ENCODE results near the gene MRPS27.
"Not testable (repeated sequence)": the region's sequence is repeated elsewhere in the genome, so short reads cannot be mapped to it uniquely, and the experiment has no call there.

Gene MRPS27

GRCh38 chr5:72324189-72324825 is 4.3 kb upstream of the MRPS27 start:
- no peak for DNase-seq

- not testable (repeated sequence) for DNase-seq
Observed at GRCh38 chr5:72319435-72319975, 535 bp downstream of the MRPS27 start.

- peak; percentile 42 for DNase-seq
Observed at GRCh38 chr5:72314571-72315172, 5.4 kb downstream of the MRPS27 start.

GRCh38 chr5:72313141-72313540 is 6.9 kb downstream of the MRPS27 start:
- no peak for DNase-seq

GRCh38 chr5:72308853-72309191 is 11.2 kb downstream of the MRPS27 start:
- no peak for DNase-seq

GRCh38 chr5:72307968-72308852 is 11.8 kb downstream of the MRPS27 start:
- peak; percentile 96 for DNase-seq

- DNase-seq: no peak
Observed at GRCh38 chr5:72307573-72307967, 12.5 kb downstream of the MRPS27 start.

GRCh38 chr5:72305194-72306142 is 14.6 kb downstream of the MRPS27 start:
- DNase-seq: no peak

GRCh38 chr5:72302171-72302570 is 17.9 kb downstream of the MRPS27 start:
- DNase-seq: no peak

- peak; percentile 86 for DNase-seq
Observed at GRCh38 chr5:72301557-72301956, 18.5 kb downstream of the MRPS27 start.

- DNase-seq: no peak
Observed at GRCh38 chr5:72300590-72301339, 19.3 kb downstream of the MRPS27 start.

GRCh38 chr5:72298711-72299110 is 21.3 kb downstream of the MRPS27 start:
- DNase-seq: no peak

- not testable (repeated sequence) for DNase-seq
Observed at GRCh38 chr5:72298136-72298535, 21.9 kb downstream of the MRPS27 start.

GRCh38 chr5:72296256-72296655 is 23.8 kb downstream of the MRPS27 start:
- DNase-seq: peak; percentile 79

GRCh38 chr5:72295539-72295938 is 24.5 kb downstream of the MRPS27 start:
- DNase-seq: peak; percentile 21

- no peak for DNase-seq
Observed at GRCh38 chr5:72294473-72294872, 25.6 kb downstream of the MRPS27 start.

GRCh38 chr5:72293495-72294055 is 26.5 kb downstream of the MRPS27 start:
- no peak for DNase-seq

GRCh38 chr5:72292411-72292810 is 27.6 kb downstream of the MRPS27 start:
- peak; percentile 42 for DNase-seq

- DNase-seq: peak; percentile 76
Observed at GRCh38 chr5:72291601-72292000, 28.4 kb downstream of the MRPS27 start.

- DNase-seq: no peak
Observed at GRCh38 chr5:72290356-72291133, 29.5 kb downstream of the MRPS27 start.

GRCh38 chr5:72288924-72289323 is 31.1 kb downstream of the MRPS27 start:
- DNase-seq: peak; percentile 94

Data from NCI-H446 treated with DMSO at 0.1 percent for 48 hours (cell line).